Natural killer cell (primary cell): ENCODE results near the gene RPP38. TPM values are rescaled to one million over a fixed set of nuclear protein-coding genes. Genes with fewer than 3 reads are reported as not detected.

Experiments
- ATAC-seq, 3 donors: fragments of 150-1000 bp in 2 of 3; fragments of 200-7000 bp in 1 of 3; cut with Tn5 transposase; 1 replicate in 1 of 3; 2 replicates in 2 of 3; pipeline ENCODE4 v1.10.0; 2021; ENCODE audit warnings: mild to moderate bottlenecking in 2 of 3, moderate library complexity in 2 of 3
- DNase-seq, 2 donors: peaks; one replicate each; pipeline versions ENCODE4 v3.0.0 to v3.0.0-alpha.2; 2013 to 2021; ENCODE audit warnings: mixed read lengths in 1 of 2
- H3K27ac ChIP-seq: one replicate; pipeline ENCODE4 v1.5.1; 2013; ENCODE audit warnings: mild to moderate bottlenecking, low read length
- H3K27me3 ChIP-seq: one replicate; pipeline ENCODE4 v1.6.1; 2013; ENCODE audit warnings: low read length; ENCODE audit not compliant: control insufficient read depth, insufficient read depth
- H3K36me3 ChIP-seq: one replicate; pipeline ENCODE4 v1.6.1; 2013; ENCODE audit warnings: low read length; ENCODE audit not compliant: control insufficient read depth, insufficient read depth
- H3K4me1 ChIP-seq: one replicate; pipeline ENCODE4 v1.6.1; 2013; ENCODE audit warnings: low read length; ENCODE audit not compliant: control insufficient read depth, insufficient read depth
- H3K4me3 ChIP-seq: one replicate; pipeline ENCODE4 v1.5.1; 2013; ENCODE audit warnings: low read length
- H3K9me3 ChIP-seq: one replicate; pipeline ENCODE4 v1.6.1; 2013; ENCODE audit warnings: low read length; ENCODE audit not compliant: control insufficient read depth, insufficient read depth
- H3K27ac Mint-ChIP-seq, 2 donors: one replicate each; pipeline ENCODE4 v1.8.0; 2022; ENCODE audit warnings: mild to moderate bottlenecking in 2 of 2, mixed read lengths in 2 of 2, moderate library complexity in 1 of 2
- H3K27me3 Mint-ChIP-seq, 2 donors: one replicate each; pipeline ENCODE4 v1.8.0; 2022; ENCODE audit warnings: low read depth in 2 of 2, mixed read lengths in 2 of 2
- H3K36me3 Mint-ChIP-seq: one replicate; pipeline ENCODE4 v1.8.0; 2022; ENCODE audit warnings: mixed read lengths
- H3K4me1 Mint-ChIP-seq, 2 donors: one replicate each; pipeline ENCODE4 v1.8.0; 2022; ENCODE audit warnings: mixed read lengths in 2 of 2
- H3K4me3 Mint-ChIP-seq: one replicate; pipeline ENCODE4 v1.8.0; 2022; ENCODE audit warnings: mild to moderate bottlenecking, moderate library complexity, mixed read lengths
- H3K9me3 Mint-ChIP-seq, 2 donors: one replicate each; pipeline ENCODE4 v1.8.0; 2022; ENCODE audit warnings: mixed read lengths in 2 of 2
- WGBS: methylation state at CpG from one replicate; pipeline ENCODE4 v1.1.7; 2013; ENCODE audit warnings: missing lambda C conversion rate; ENCODE audit not compliant: insufficient coverage; 5-methylcytosine and 5-hydroxymethylcytosine counted together
- intact Hi-C: fragments of 100-400 bp; cut with micrococcal nuclease; formaldehyde crosslinking; loops from one replicate; pipeline ENCODE4 v1.14.2; 2022
- total RNA-seq, 4 donors: library from RNA; stranded (reverse); fragments of 120-200 nt in 1 of 4; gene quantifications; one replicate each; pipeline versions ENCODE4 v1.2.3 to v1.2.4, GENCODE V29; 2013 to 2022
- TF ChIP-seq, protein P1 (sequence below): fragments of 200-600 bp; IDR thresholded peaks from one replicate; pipeline ENCODE4 v1.8.0; 2022; ENCODE audit warnings: antibody characterized with exemption

RPP38 gene
- total RNA-seq, 3 donors from 2014 or later (not counting 1 experiment from before 2014, with no cell fraction given) = 7.5 to 12.7 (median 8.4) TPM

DNA sequence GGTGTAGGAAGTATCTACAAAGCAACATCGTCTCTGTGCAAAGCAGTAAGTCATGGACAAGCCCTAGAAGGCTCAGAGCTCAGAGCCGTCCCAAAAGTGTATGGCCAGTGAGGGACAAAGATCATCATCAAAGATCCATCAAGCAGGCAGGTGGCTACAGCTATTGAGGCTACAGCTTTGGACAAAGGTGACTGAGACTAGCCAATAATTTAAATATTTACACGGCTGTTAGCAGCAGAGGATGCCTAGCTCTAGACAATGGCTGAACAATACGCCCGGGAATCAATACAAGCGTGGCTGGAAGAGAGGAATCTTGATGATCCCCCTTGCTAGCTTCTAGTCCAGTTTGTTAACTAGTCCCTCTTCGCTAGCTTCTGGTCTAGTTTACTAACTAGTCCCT, 53.4 kb downstream of the RPP38 start:
- intact Hi-C loops = no loop called here
- H3K27me3 Mint-ChIP-seq = no peaks in the 10 kb centered on the region
- no peaks in the 10 kb centered on the region for H3K9me3 Mint-ChIP-seq
- Histone ChIP-seq H3K4me1 (peaks cover 3% of the 10 kb centered on the region), H3K27ac (no peak overlapping the region), H3K4me3 (no peak overlapping the region), H3K9me3 (no peaks in the 10 kb centered on the region), H3K36me3 (no peaks in the 10 kb centered on the region), H3K27me3 (no peaks in the 10 kb centered on the region)
- no peak for ATAC-seq
- 98% methylated on average over 7 of the region's 7 CpGs for WGBS
- no peak for DNase-seq
- TF ChIP-seq, protein P1, sequence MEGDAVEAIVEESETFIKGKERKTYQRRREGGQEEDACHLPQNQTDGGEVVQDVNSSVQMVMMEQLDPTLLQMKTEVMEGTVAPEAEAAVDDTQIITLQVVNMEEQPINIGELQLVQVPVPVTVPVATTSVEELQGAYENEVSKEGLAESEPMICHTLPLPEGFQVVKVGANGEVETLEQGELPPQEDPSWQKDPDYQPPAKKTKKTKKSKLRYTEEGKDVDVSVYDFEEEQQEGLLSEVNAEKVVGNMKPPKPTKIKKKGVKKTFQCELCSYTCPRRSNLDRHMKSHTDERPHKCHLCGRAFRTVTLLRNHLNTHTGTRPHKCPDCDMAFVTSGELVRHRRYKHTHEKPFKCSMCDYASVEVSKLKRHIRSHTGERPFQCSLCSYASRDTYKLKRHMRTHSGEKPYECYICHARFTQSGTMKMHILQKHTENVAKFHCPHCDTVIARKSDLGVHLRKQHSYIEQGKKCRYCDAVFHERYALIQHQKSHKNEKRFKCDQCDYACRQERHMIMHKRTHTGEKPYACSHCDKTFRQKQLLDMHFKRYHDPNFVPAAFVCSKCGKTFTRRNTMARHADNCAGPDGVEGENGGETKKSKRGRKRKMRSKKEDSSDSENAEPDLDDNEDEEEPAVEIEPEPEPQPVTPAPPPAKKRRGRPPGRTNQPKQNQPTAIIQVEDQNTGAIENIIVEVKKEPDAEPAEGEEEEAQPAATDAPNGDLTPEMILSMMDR = no peak
- H3K36me3 Mint-ChIP-seq = no peaks in the 10 kb centered on the region
- H3K4me3 Mint-ChIP-seq = no peak overlapping the region
- peaks cover 24 to 27% of the 10 kb centered on the region in 2 donors for H3K4me1 Mint-ChIP-seq
- no peak overlapping the region for H3K27ac Mint-ChIP-seq

DNA sequence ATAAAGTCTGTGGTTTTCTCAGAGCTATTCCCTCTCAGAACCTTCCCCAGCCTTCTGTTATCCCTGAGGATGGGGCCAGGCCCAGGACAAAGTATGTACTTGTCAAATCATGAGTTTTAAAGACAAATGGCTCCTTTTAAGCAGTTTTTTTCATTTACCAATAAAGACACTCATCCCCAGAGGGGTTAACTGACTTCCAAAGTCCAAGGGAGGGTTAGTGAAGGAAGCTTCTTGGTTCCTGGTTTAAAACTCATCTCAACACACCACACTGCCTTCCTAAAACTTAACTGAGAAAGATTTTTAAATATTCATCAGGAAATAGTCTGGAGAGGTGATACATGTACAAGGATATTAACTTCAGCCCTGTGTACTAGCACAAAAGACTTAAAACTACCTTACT, 55.4 kb downstream of the RPP38 start:
- H3K4me3 Mint-ChIP-seq = no peak overlapping the region
- no peaks in the 10 kb centered on the region for H3K9me3 ChIP-seq
- no peaks in the 10 kb centered on the region for H3K27me3 ChIP-seq
- intact Hi-C loops = no loop called here
- no peak for ATAC-seq
- peaks cover 14 to 21% of the 10 kb centered on the region in 2 donors for H3K4me1 Mint-ChIP-seq
- no peak for DNase-seq
- H3K27ac Mint-ChIP-seq = no peak overlapping the region
- no peaks in the 10 kb centered on the region for H3K4me1 ChIP-seq
- no peaks in the 10 kb centered on the region for H3K27me3 Mint-ChIP-seq
- H3K36me3 ChIP-seq = no peaks in the 10 kb centered on the region
- H3K4me3 ChIP-seq = no peak overlapping the region
- no peaks in the 10 kb centered on the region for H3K36me3 Mint-ChIP-seq
- H3K9me3 Mint-ChIP-seq = no peaks in the 10 kb centered on the region
- TF ChIP-seq, protein P1 = no peak
- no peak overlapping the region for H3K27ac ChIP-seq

Other genes with a start within 250 kb of the RPP38 start
- 1 to 10 TPM; 3.8 to 5.4 (median 5.2) TPM for gene SUV39H2, start 218.5 kb upstream of the RPP38 start, total RNA-seq
- 10 to 100 TPM; 21.7 to 31.3 (median 22.3) TPM for gene DCLRE1C, start 143.3 kb upstream of the RPP38 start, total RNA-seq
- gene MEIG1, start 138.0 kb upstream of the RPP38 start, total RNA-seq = not detected
- not detected for gene OLAH, start 53.4 kb upstream of the RPP38 start, total RNA-seq
- gene ACBD7, start 8.6 kb upstream of the RPP38 start, total RNA-seq = 1 to 10 TPM in 1 of 3 donors, under 1 TPM in 1, not detected in 1; 0.48 to 1.8 TPM
- 10 to 100 TPM; 18.9 to 34.9 (median 28.8) TPM for gene NMT2, start 71.3 kb downstream of the RPP38 start, total RNA-seq